Spleen (tissue), 7 donors: ENCODE results near the gene GPC3.

Experiments used
- CTCF ChIP-seq, 11 experiments: fragments of 200-600 bp in 7 of 11; fragments of 450-650 bp in 4 of 11; sonication (generic) in 4 of 11; IDR thresholded peaks in 8 of 11; conservative IDR thresholded peaks in 3 of 11; 1 replicate in 7 of 11; 2 replicates in 4 of 11; pipeline versions ENCODE4 v1.4.0 to v1.8.0; 2016 to 2021; ENCODE audit warnings: antibody characterized with exemption in 11 of 11, inconsistent platforms in 4 of 11, mild to moderate bottlenecking in 1 of 11
- POLR2A ChIP-seq, 3 donors: fragments of 450-650 bp; IDR thresholded peaks; one replicate each; pipeline ENCODE4 v1.5.1; 2017; ENCODE audit warnings: antibody characterized with exemption in 3 of 3, mild to moderate bottlenecking in 1 of 3
- donor health status: DM: no; HTN: no; CAD: no; lungs with moderate emphysema.
- donor health status: DM: no; HTN: no; CAD: no.
- donor health status: DM: no; HTN: no; CAD: no.

- TF ChIP-seq CTCF (IDR thresholded peaks at IDR 0.05 in 8 of 11, conservative IDR thresholded peaks at IDR 0.05 in 3 of 11): no peak
- TF ChIP-seq POLR2A (IDR thresholded peaks at IDR 0.05): no peak
These were observed 391.2 kb downstream of the GPC3 start for GRCh38 chrX:133594156-133594555.
